GM19239 (cell line): Measurements from ENCODE around the gene FAM228A.
A peak's percentile ranks its signal among the peaks of the same experiment; 100 is the strongest.
"Not testable (repeated sequence)": the region's sequence is repeated elsewhere in the genome, so short reads cannot be mapped to it uniquely, and the experiment has no call there.

Experiments used
- DNase-seq: peaks from one replicate; pipeline ENCODE4 v3.0.0; 2011; ENCODE audit warnings: low spot score; ENCODE audit not compliant: insufficient read length
- FAIRE-seq: peaks from 2 replicates; lab custom pipeline; 2011; peaks lifted over from hg19 to GRCh38; lab: Jason Lieb, UNC

The FAM228A gene

DNA sequence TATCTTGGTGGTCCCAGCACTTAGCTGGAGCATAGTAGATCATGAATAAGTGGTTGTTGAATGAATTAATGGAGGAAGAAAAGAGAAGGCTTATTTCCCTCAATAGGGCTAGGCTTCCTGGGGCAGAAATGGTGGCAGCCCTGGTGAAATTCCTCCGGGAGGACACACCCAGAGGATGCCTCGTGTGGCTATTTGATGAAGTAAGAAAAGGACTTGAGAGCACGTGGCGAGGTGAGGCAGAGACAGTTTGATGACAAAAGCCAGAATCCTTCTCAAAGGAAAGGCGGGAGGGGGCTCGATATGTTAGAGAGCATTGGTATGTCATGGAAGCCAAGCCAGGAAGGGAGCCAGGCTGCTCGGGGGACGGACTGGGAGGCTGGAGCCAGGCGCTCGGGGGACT, 14.7 kb downstream of the FAM228A start:
- FAIRE-seq (no peak), DNase-seq (no peak)

DNA sequence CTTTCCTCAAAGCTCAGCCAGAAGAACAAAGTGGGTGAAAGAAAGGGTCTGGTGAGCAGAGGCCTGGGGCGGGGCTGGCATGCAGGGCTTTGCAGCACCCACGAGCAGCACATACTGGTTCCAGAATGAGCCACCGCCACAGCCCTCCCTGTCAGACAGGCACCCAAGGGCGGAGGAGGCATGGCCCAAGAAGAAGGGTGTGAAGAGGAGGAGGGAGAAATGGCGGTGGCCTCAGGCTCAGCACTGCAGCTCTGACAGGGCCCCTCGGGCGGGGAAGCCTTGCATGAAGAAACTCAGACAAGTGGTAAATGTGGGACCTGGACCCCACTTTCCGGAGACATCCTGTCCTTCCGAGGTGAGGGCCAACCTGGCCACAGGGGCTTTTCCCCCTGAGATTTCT, 15.7 kb downstream of the FAM228A start:
- no peak for DNase-seq

DNA sequence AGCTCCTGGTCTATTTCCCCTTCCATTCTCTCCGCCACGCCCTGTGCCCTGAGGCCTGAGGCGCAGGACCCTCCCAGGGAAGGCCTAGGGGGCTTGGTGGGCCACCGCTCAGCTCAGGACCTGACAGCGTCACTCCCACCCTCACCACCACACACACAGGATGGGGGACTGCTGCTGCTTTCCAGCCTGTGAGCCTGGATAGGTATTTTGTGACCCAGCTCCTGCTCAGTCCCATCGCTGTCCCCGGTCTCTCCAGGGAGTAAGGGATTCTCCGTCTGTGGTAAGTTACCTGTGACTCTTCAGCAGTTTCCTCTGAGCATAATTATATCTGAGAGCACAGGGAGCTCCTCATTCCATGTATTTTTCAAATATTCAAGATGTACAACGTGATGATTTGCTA, 16.3 kb downstream of the FAM228A start:
- DNase-seq (no peak), FAIRE-seq (no peak)

More for the DNA sequence above, 15.7 kb downstream of the FAM228A start:
- no peak for FAIRE-seq

DNA sequence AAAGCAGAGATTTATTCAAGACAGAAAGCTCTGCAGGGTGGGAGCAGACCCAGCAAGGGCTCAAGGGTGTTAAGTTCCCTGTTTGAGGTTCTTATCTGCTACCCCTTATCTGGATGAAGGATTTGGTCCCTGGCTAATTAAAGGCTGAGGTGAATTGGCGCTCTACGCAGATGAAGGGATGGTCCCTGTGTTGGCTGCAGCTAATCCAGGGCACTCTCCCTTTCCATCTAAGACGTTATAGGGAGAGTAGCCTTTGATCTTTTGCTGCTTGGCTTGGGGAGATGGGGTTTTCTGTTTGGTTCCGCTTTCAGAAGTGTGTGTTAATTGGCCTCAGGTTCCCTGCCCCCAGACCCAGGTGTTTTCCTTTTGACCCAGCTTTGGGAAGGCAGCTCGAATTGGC, 17.0 kb downstream of the FAM228A start:
- DNase-seq: no peak
- no peak for FAIRE-seq

DNA sequence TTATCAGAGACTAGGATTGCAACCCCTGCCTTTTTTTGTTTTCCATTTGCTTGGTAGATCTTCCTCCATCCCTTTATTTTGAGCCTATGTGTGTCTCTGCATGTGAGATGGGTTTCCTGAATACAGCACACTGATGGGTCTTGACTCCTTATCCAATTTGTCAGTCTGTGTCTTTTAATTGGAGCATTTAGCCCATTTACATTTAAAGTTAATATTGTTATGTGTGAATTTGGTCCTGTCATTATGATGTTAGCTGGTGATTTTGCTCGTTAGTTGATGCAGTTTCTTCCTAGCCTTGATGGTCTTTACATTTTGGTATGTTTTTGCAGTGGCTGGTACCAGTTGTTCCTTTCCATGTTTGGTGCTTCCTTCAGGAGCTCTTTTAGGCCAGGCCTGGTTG, 22.4 kb downstream of the FAM228A start:
- FAIRE-seq, DNase-seq: not testable (repeated sequence)

DNA sequence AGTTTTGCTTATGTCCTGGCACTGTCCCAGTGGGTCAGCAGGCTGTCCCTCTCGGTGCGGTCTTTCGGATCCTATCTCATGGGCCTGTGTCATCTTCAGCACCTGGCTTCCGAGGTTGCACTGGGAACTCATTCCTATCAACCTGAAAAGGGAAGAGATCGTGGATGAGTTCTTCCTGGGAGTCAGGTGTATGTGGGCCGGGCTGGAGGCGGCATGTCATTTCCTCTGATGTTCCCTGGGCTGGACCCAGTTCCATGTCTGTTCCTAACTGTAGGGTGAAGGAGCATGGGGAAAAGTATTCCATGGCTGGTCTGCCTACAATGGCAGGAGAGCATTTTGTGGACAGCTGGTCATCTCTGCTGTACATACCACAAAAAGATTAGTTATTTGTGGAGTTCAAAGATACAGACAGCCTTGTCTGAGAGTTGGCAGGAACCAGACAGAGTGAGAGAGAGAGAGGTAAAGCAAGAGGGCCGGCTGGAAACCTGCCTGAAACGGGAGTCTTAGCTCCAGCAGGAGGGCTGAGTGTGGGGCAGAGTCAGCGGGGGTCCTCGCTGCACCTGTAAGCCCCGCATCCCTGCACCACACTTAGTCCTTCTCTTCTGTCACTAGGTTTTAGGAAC, 25.2 kb downstream of the FAM228A start:
- FAIRE-seq (no peak), DNase-seq (no peak)

DNA sequence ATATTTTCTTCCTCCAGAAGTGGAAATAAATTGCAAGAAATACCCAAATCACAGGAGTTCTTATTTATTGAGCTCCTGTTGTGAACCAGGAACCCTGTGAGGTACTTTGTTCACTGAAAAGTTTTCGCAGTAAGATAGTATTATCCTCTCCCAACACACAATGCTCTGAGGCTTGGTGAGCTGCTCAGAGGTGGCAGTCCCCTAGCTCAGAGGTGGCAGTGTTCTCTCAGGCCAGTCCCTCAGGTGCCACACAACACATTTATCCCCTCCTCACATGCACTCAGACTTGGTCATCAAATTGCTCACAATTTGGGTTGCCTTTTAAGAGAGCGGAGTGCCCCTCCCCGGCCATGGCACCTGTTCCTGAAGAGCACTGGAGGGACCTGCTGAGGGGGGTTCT, 25.9 kb downstream of the FAM228A start:
- FAIRE-seq: no peak
- DNase-seq: no peak

DNA sequence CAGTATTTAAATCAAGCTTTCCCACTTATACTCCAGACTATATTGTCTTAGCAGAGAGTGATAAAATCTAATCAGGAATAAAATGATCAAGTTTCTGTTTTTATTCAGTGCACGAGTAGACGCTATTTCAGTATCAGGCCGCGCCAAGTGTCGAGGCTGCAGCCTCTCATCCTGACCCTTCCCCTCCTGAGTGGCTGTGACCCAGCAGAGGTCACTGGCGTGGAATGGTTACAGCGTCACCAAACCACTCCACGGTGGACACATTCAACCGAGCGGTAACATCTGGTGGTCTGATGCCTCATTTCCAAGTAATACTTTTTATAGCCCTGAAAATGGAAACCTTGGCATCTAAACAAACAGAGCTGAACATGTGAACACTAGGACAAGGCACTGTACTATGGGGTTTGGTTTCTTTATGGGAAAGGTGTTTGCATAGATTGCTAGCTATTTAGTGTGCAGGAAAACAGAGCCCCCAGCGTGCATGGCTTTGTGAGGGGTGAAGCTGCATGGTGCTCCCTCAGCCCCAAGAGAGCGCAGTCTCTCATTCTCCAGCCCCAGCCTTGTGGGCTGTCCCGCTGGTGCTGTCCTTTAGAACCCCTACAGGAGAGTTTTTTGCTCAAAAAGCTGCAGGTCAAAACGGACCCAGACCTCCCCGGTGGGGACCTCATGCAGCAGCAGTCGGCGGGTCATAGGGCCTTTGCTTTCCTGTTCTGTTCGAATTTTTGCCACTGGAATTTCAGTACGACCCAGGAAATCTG, 28.4 kb downstream of the FAM228A start:
- FAIRE-seq (no peak), DNase-seq (no peak)

DNA sequence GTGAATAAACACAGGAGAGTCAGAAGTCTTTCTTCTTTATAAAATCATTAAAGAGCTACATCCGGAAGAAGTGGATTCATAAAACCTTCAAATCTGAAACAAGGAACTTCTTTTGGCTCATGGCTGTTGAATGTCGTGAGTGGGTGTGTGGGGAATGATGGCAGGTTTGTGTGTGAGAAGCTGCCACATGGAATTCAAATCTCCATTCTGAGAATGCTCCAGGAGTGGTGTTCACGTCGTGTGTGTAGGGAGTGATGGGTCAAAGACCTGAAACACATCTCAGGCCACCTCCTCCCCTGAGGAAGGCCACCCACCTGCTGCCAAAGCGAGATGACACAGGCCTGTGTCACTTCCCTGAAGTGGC, 28.9 kb downstream of the FAM228A start:
- FAIRE-seq (no peak), DNase-seq (no peak)

DNA sequence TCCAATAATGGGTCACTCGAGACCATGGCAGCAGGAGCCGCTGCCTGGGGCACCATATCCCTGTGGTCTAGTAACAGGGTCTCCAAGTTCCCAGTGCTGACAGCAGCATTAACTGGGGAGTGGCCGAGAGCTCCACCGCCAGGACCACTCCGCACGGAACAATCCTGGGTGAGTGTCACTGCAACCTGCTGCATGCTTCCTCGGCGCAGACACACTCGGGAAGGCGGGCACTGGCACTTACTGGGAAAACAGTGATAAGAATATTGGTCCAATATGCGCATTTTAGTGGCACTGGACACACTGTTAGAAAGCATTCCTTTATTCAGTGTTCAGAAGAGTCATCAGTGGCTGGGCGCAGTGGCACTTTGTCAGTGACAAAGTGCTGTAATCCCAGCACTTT, 29.7 kb downstream of the FAM228A start:
- FAIRE-seq (no peak), DNase-seq (no peak)

DNA sequence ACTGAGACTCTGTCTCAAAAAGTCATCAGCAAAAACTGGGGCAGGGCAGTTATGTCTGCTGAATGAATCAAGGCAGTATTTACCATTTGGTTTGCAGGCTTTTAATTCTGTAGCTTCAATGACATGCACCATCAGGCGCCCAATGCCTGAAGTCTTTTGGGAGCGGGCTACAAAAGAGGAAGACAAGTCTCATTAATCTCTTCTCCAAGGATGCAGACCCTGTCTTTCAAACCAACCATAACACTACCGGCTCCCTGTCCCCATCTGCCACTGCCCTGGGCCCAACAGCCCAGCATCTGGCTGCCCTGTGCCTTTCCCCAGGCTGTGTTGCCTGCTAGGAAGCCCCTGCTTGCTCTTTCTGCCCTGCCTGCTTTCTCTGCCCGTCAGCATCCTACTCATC, 30.3 kb downstream of the FAM228A start:
- FAIRE-seq (no peak), DNase-seq (no peak)

DNA sequence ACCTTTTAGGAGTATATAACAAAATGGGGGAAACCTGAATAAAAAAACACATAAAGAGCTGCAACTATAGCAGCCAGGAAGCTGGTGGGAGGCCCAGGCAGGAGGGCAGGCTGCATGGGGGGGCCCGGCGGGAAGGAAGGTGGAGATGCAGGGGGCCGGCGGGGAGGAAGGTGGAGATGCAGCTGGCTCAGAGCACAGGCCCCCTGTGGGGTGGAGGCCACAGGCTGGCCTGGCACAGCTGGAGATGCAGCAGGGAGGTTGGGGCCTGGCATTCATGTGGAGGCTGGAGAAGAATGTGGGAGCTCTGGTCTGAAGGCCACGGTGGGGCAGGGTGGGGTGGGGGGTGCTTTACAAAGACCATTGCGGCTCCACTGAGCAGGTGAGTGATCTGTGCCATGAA, 31.4 kb downstream of the FAM228A start:
- no peak for FAIRE-seq

DNA sequence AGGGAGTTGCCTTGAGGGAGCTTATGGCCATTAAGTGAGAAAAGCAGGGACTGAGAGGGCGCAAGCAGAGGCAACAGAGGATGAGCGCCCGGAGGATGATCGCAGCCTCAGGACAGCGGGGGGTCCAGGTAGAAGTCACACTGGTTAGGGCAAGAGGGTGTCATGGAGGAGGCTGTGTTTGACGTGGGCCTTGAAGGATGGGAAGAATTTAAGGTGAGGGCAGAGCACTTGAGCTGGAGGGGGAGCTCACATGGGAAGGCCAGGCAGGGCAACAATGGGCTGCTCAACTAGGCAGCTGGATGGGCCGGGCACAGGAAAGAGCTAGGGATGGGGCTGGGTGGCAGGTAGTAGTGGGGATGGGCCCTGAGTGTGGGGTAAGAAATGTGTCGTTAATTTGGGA, 31.9 kb downstream of the FAM228A start:
- no peak for DNase-seq
- no peak for FAIRE-seq

More for the DNA sequence above, 31.4 kb downstream of the FAM228A start:
- DNase-seq: no peak

DNA sequence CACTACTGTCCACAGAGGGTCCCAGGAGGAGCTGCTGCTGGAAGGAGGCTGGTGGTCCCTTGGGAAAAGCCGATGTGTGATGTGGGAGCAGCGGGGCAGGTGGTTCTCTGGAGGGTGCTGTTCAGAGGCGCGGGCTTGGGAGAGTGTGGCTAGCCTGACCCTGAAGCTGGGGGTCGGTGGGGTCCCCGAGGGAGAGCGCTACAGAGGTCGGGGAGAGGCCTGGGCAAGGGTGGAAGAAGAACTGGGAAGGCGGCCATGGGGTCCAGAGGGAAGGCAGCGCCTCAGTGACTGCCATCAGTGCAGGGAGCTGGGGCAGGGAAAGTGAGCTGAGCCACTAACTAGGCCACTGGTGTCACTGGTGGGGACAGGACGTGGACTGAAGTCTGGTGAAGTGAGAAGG, 32.5 kb downstream of the FAM228A start:
- FAIRE-seq: no peak
- no peak for DNase-seq

DNA sequence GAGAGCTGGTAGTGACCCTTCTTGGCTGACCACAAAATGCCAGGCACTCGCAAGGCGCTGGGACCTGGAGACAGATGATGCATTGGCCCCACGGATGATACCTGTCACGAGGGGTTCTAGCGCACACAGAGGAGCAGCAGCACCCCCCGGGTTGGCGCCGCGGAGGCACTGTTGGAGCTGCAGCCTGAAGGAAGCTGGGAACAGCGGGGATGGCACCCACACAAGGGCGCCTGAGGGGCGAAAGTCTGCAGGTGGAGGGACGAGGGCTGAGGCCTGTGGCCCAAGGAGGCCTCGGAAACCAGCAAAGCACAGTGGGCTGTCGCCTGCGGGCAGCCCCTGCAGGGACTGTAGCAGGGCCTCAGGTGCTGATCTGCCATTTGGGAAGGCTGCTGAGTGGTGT, 33.6 kb downstream of the FAM228A start:
- DNase-seq (no peak), FAIRE-seq (no peak)

DNA sequence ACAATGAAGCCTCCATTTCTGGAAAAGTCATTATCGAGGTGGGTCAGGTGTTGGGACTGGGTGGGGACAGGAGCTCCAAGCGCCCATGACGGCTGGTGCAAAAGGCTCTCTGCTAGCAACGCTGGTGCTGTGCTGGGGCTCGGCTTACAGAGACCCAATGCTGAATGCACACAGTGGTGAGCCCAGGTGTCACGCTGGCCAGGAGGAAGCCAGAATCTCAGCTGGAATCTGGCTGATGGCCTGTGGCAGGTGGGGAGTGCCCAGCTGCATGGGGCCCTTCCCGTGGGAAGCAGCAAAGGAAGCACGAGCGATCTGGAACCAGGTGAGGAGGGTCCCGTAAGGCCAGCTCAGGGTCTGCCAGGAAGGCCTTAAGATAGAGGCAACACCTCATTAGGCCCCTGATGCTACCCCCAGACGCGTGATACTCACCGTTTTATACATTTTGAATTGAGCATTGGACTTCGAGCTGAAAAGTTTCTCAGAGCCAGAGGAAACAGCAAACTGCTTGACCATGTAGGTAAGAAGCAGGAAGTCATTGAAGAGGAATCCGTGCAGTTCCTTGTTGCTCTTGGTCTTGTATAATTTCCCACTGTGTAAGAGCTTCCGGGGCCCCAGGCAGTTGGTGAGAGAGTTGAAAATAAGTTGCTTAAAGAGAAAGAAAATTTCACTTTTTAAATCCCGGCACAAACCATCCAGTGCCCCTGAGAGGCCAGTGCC, 34.7 kb downstream of the FAM228A start:
- no peak for FAIRE-seq
- no peak for DNase-seq

DNA sequence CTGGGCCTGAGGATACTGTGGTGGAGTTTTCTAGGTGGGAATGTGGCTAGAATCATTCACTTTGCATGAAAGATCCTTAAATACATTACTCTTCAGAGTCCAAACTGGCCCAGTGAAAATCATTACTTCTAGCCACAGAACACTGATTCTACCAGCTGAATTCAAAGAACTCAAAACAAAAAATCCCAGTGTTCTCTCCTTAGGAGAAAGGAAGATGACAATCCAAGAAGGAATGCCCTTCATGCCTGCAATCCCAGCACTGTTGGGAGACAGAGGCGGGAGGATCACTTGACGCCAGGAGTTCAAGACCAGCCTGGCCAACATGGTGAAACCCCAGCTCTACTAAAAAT, 35.2 kb downstream of the FAM228A start:
- DNase-seq (no peak), FAIRE-seq (no peak)

DNA sequence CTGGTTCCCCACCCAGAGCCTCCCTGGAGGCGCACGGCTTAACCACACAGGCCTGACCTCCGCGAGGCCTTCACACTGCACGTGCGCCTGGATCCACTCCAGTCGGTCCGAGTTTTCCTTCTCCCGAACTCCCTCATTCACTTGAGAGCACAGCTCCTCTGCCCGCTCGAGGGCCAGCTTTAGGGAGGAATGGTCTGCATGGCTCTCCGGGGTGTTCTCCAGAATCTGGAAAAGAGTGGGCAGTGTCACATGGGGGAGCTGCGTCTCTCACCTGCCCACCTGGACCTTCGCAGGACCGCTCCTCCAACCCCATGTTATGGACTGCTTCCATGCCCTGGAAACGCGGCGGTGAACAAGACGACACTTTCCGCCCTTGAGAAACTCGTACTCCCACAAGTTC, 35.9 kb downstream of the FAM228A start:
- DNase-seq (no peak), FAIRE-seq (no peak)

DNA sequence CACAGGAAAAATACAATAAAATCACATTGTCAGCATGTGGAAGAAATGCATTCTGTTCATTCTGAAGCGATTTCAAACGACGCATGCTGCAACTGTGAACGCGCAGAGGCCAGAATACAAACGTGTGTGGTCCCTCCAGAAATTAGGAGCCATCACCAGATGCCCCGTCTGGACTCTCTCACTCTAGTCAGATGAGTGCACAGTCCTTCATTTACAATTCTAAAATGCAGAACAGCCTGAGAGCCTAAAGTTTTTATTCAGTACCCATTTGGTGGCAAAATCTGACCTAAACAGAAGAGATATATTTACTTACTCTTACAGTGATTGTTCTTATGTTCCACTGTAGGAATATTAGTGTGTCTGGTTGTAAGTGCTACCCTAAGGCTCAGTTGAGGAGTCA, 36.6 kb downstream of the FAM228A start:
- DNase-seq (no peak), FAIRE-seq (no peak)

DNA sequence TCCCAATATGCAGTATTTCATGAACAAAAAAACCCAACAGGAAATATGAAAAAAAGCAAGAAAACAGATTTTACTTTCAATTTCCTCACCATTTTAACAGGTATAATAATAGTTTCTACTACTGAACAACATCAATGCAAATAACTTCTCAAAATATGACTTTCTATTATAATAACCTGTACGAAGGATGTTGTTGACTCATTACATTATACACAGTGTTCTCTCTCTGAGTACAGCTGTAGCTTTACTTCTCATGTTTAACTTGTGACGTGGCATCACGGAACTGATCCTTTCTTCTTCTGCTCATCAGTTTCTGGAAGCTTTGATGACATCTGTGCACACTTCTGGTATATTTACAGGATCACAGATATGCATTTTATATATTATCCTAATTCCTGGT, 40.0 kb downstream of the FAM228A start:
- DNase-seq (peak; percentile 61), FAIRE-seq (peak; percentile 74)

DNA sequence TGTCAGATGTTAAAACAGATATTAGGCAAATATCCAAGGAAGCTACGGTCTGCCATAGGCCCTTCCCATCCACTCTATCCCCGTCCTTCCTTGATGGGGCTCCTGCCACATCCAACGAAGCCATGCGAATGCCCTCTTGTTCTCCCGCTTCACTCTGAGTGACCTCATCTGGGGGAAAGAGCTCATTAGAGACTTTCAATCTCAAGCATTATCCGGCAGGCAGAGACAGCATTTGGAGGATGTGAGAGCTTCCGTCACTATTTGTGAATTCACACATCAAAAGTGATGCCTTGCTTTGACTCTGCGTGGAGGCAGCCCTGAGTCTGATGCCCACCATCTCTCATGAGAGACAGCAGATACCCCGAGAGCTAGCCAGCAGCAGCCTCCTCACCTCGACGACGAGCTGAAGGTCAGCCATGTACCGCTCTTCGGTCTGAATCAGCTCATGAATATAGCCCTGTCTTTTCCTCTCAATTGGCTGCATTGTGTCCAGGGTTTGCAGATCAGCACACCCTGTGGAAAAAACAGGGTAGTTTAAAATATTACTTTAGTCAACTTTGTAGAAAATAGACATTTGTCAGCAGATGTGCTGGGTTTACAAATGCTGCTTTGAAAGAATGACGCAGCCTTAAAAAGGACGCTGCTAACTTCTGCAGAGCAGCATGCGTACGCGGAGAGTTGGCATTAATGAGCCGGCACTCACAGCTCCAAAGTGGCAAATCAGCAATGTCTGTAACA, 45.9 kb downstream of the FAM228A start:
- no peak for DNase-seq
- FAIRE-seq: no peak
